Skeletal muscle satellite cell (primary cell): Measurements from ENCODE around the gene CD300LB.

Experiments
- H3K27me3 ChIP-seq: 2 replicates; pipeline ENCODE4 v1.7.0; 2013; ENCODE audit warnings: low read length; ENCODE audit not compliant: control insufficient read depth, insufficient read depth
- H3K36me3 ChIP-seq: 2 replicates; pipeline ENCODE4 v1.7.0; 2013; ENCODE audit warnings: mild to moderate bottlenecking, control low read depth, low read length; ENCODE audit not compliant: insufficient read depth
- H3K4me1 ChIP-seq: 2 replicates; pipeline ENCODE4 v1.7.0; 2013; ENCODE audit warnings: low read length; ENCODE audit not compliant: control insufficient read depth, insufficient read depth
- H3K4me2 ChIP-seq: 2 replicates; pipeline ENCODE4 v1.7.0; 2013; ENCODE audit warnings: mild to moderate bottlenecking, low read length
- H3K4me3 ChIP-seq: 2 replicates; pipeline ENCODE4 v1.7.0; 2013; ENCODE audit warnings: low read length
- H3K9ac ChIP-seq: 2 replicates; pipeline ENCODE4 v1.7.0; 2013; ENCODE audit warnings: mild to moderate bottlenecking, low read depth, low read length, moderate library complexity
- H3K9me3 ChIP-seq: replicated peaks from 2 replicates; pipeline ENCODE4 v1.7.0; 2013; ENCODE audit warnings: mild to moderate bottlenecking, control low read depth, low read length

CD300LB gene

DNA sequence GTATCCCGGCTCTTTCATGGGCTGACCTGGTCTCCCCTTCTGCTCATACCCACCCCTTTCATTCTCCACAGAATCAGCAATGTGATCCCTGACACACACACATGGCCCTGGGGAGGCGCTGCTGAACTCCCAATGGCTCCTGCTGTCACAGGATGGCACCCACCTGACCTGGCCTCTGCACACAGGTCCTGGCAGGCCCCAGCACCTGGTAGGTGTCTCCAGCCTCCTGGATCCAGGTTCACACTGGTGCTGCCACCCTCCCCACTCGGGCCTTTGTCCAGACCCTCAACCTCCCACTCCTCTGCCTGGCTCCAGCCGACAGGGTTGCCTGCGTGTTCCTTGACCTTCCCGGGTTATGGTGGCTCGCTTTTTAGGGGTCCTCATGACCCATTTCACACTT, 16.0 kb upstream of the CD300LB start:
- H3K9me3 ChIP-seq = peaks cover 5% of the 10 kb centered on the region
- no peaks in the 10 kb centered on the region for H3K36me3 ChIP-seq
- H3K27me3 ChIP-seq = no peaks in the 10 kb centered on the region
- no peak overlapping the region for H3K4me2 ChIP-seq
- no peaks in the 10 kb centered on the region for H3K4me1 ChIP-seq
- no peak overlapping the region for H3K9ac ChIP-seq
- H3K4me3 ChIP-seq = no peak overlapping the region

DNA sequence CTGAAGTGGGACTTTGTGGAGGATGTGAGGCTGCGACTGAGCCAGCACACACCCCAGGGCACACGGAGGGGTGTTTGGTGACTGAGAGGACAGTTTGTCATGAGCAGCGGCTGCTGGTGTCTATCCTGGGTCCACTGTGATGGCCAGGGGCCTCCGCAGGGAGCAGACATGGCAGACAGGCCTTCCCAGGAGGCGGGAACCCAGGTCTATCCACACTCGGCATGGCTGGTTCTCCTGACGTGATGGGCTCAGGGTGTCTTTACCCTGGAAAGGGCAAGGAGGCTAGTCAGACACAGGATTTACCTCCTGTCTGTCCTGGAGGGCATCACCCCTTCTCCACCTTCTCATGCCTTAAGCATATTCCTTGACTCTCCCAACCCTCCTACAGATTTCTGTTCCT, 15.3 kb upstream of the CD300LB start:
- H3K4me3 ChIP-seq = no peak overlapping the region
- no peaks in the 10 kb centered on the region for H3K36me3 ChIP-seq
- peaks cover 3% of the 10 kb centered on the region for H3K9me3 ChIP-seq
- no peaks in the 10 kb centered on the region for H3K27me3 ChIP-seq
- no peak overlapping the region for H3K9ac ChIP-seq
- no peaks in the 10 kb centered on the region for H3K4me1 ChIP-seq
- no peak overlapping the region for H3K4me2 ChIP-seq

GRCh38 chr17:74545843-74546230, 14.6 kb upstream of the CD300LB start, which contains the start of gene CD300C:
Gene CD300C, minus strand, starts transcription at chr17:74546115. Its CDS starts 333 bp downstream, at chr17:74545782.
- Histone ChIP-seq H3K9ac (no peak within 1 kb of the TSS), H3K4me3 (no peak within 1 kb of the TSS), H3K9me3 (peaks cover 3% of the 10 kb centered on the region), H3K4me1 (no peaks in the 10 kb centered on the region), H3K4me2 (no peak within 1 kb of the TSS), H3K27me3 (no peaks in the 10 kb centered on the region), H3K36me3 (no peaks in the 10 kb centered on the region)

- no peak overlapping the region for H3K4me3 ChIP-seq
- H3K9me3 ChIP-seq = peaks cover 3% of the 10 kb centered on the region
- no peaks in the 10 kb centered on the region for H3K4me1 ChIP-seq
- no peaks in the 10 kb centered on the region for H3K27me3 ChIP-seq
- H3K9ac ChIP-seq = no peak overlapping the region
- H3K4me2 ChIP-seq = no peak overlapping the region
- no peaks in the 10 kb centered on the region for H3K36me3 ChIP-seq
Measured at GRCh38 chr17:74544991-74545842, 13.9 kb upstream of the CD300LB start.

DNA sequence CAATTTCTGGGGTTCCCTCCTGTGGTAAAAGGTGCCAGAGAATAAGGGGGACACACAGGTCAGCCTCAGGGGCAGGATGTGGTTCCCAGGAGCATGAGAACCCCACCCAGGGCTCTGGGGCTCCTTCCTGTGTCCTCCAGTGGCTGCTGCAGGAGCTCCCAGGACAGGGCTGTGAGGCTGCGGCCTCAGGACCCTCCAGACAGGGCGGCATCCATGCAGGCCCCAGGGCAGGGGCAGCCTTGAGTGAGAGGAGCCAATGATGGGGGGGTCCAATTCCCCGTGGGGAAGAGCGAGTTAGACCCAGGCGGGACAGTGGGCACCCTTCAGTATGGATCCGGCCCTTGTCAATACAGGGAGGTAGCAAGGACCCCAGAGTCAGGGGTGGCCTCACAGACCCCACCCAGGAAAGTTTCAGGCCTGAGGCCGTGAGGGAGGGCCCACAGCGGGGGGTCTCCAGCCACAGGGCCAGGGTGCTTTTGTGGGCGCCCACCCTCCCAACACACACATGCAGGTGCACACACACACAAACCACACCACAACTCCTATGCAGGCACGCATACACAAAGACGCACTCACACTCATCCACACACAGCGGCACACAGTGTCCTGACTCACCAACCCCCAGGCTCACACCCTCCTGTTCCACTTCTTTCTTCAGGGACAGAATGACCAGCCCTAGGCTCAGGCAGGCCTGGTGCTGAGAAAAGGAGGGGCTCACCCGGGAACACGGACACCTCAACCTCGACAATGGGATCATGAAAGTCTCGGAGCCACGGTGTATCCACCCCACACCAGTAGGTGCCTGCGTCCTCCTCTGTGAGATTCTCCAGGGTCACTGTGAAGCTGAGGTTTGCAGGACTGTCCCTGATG, 12.9 kb upstream of the CD300LB start:
- peaks cover 3% of the 10 kb centered on the region for H3K9me3 ChIP-seq
- no peak overlapping the region for H3K9ac ChIP-seq

GRCh38 chr17:74543406-74543805, 12.1 kb upstream of the CD300LB start:
- H3K4me2 ChIP-seq = no peak overlapping the region
- H3K36me3 ChIP-seq = no peaks in the 10 kb centered on the region
- no peaks in the 10 kb centered on the region for H3K4me1 ChIP-seq
- no peaks in the 10 kb centered on the region for H3K27me3 ChIP-seq
- no peak overlapping the region for H3K4me3 ChIP-seq
- H3K9me3 ChIP-seq = peaks cover 3% of the 10 kb centered on the region
- no peak overlapping the region for H3K9ac ChIP-seq

More for the DNA sequence above, 12.9 kb upstream of the CD300LB start:
- no peak overlapping the region for H3K4me3 ChIP-seq
- H3K4me1 ChIP-seq = no peaks in the 10 kb centered on the region
- H3K27me3 ChIP-seq = no peaks in the 10 kb centered on the region
- no peak overlapping the region for H3K4me2 ChIP-seq
- H3K36me3 ChIP-seq = no peaks in the 10 kb centered on the region

DNA sequence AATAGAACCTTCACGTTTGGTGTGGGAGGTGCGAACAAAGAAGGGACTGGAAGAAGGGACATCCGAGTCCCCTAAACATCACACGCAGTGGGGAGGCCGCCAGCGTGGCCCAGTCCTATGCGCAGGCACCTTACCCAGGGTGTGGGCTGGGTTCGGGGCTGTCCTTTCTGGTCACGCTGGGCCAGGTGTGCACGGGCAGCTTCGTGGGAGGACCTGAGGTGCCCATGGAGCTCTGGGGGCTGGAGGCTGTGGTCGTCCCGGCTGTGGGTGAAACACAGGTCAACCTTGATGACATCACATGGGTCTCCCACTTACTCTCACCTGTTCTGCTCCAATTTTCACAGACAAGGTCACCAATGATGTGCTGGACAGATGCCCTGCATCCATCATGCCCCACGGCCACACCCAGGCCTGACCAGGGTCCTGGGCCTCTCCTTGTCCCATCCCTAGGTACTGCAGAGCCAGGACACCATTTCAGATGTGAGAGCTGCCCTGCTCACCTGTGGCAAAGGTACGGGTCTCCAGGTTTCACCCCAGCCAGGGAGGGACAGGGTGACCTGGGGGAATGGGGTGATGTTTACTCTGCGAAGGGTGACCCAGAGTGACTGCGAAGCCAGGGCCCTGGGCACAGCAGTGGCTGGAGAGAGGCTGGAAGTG, 11.6 kb upstream of the CD300LB start:
- no peak overlapping the region for H3K4me3 ChIP-seq
- no peak overlapping the region for H3K4me2 ChIP-seq
- H3K9ac ChIP-seq = no peak overlapping the region
- H3K27me3 ChIP-seq = no peaks in the 10 kb centered on the region
- peaks cover 3% of the 10 kb centered on the region for H3K9me3 ChIP-seq
- no peaks in the 10 kb centered on the region for H3K4me1 ChIP-seq
- H3K36me3 ChIP-seq = no peaks in the 10 kb centered on the region

- H3K9ac ChIP-seq = no peak overlapping the region
- no peak overlapping the region for H3K4me3 ChIP-seq
- H3K36me3 ChIP-seq = no peaks in the 10 kb centered on the region
- H3K27me3 ChIP-seq = no peaks in the 10 kb centered on the region
- peaks cover 3% of the 10 kb centered on the region for H3K9me3 ChIP-seq
- no peaks in the 10 kb centered on the region for H3K4me1 ChIP-seq
- H3K4me2 ChIP-seq = no peak overlapping the region
Measured at GRCh38 chr17:74542166-74542565, 10.9 kb upstream of the CD300LB start.

DNA sequence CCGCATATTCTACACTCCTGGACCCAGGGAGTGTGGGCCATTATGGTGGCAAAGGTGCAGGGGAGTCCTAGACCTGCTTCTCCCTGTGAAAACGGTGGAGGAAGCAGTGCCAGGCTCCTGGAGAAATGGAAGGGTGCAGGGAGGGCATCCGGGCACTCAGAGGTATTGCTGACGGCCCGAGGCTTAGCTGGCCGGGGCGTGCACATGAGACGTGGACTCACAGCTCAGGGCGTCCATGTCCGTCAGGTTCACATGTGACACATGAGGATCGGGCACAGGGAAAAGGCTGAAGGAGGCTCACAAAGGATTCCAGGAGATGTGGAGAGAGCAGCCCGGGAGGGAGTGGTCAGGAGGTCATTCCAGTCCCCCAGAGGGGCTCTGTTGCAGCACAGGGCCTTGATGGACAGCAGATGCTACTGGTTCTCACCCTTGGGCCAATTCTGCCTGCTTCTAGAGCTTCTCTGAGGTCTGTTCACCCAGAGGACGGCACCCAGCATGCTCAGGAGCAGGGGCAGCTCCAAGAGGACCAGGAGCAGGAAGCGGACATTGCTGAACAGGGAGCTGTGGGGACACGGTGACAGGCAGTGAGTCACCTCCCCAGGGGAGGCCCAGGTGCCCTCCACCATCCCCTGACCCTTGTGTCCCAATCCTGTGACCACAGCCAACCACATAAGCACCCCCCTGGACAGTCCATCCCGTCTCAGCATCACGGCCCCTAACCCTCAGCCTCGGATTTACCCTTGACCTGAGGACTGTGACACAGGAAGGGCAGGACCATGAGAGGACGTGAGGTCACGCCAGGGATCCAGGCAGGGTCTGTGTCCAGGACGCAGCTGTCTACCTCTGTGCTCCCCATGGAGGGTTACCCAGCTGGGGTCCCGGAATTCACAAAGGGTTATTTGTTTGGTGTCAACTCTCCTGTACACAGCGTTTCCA, 10.2 kb upstream of the CD300LB start:
- no peaks in the 10 kb centered on the region for H3K36me3 ChIP-seq
- no peak overlapping the region for H3K4me3 ChIP-seq
- no peak overlapping the region for H3K4me2 ChIP-seq
- H3K9ac ChIP-seq = no peak overlapping the region
- H3K9me3 ChIP-seq = peaks cover 3% of the 10 kb centered on the region
- H3K27me3 ChIP-seq = no peaks in the 10 kb centered on the region
- no peaks in the 10 kb centered on the region for H3K4me1 ChIP-seq

- no peaks in the 10 kb centered on the region for H3K27me3 ChIP-seq
- no peaks in the 10 kb centered on the region for H3K36me3 ChIP-seq
- no peaks in the 10 kb centered on the region for H3K9me3 ChIP-seq
- H3K4me3 ChIP-seq = no peak overlapping the region
- H3K9ac ChIP-seq = no peak overlapping the region
- H3K4me2 ChIP-seq = no peak overlapping the region
- no peaks in the 10 kb centered on the region for H3K4me1 ChIP-seq
Measured at GRCh38 chr17:74539281-74539820, 8.1 kb upstream of the CD300LB start.
